SH-SY5Y (cell line): Measurements from ENCODE around the gene BAZ2B.

Source experiments
- GATA2 ChIP-seq: IDR thresholded peaks from 2 replicates; pipeline ENCODE4 v1.6.1; 2011; ENCODE audit warnings: mild to moderate bottlenecking, low read depth, low read length
- GATA3 ChIP-seq: IDR thresholded peaks from 2 replicates; pipeline ENCODE4 v1.6.1; 2011; ENCODE audit warnings: low read depth, mild to moderate bottlenecking, low read length, moderate library complexity

DNA sequence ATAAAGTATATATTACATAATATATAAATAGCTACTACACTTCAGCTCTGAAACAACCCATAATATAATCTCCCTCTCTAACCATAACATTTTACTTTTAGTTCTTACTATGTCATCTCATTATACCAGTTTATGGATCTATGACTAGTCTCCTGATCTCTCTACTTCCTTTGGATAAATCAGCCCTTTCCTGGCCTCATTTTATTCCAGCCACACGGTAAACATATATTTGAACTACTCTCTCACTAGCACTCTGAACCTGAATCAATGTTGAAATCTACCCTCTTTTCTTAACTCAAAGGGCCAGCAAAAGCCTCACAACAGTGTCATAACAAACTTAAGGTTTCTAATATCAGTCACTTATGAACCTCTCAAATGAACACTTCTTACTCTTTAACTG, 62.6 kb downstream of the BAZ2B start:
- TF ChIP-seq GATA2 (no peak), GATA3 (no peak)
